Lower lobe of right lung (tissue), 2 donors: Measurements from ENCODE around the gene MMP7. TPM values are rescaled to one million over a fixed set of nuclear protein-coding genes. Genes with fewer than 3 reads are reported as not detected.

Experiments
- ATAC-seq, 2 donors: fragments of 200-7000 bp; cut with Tn5 transposase; one replicate each; pipeline ENCODE4 v1.9.1; 2020 to 2022; ENCODE audit warnings: mild to moderate bottlenecking in 2 of 2, moderate library complexity in 2 of 2
- DNase-seq: peaks from one replicate; pipeline ENCODE4 v3.0.0-alpha.2; 2020
- H3K27ac ChIP-seq: fragments of 200-600 bp; one replicate; pipeline ENCODE4 v1.8.0; 2022
- H3K27me3 ChIP-seq: fragments of 200-600 bp; one replicate; pipeline ENCODE4 v1.8.0; 2022; ENCODE audit warnings: low read depth
- H3K36me3 ChIP-seq: fragments of 200-600 bp; one replicate; pipeline ENCODE4 v1.8.0; 2022; ENCODE audit warnings: mild to moderate bottlenecking
- H3K4me1 ChIP-seq: fragments of 200-600 bp; one replicate; pipeline ENCODE4 v1.8.0; 2022
- H3K4me3 ChIP-seq: fragments of 200-600 bp; one replicate; pipeline ENCODE4 v1.8.0; 2022; ENCODE audit warnings: mild to moderate bottlenecking
- H3K9me3 ChIP-seq: fragments of 200-600 bp; one replicate; pipeline ENCODE4 v1.8.0; 2022
- CTCF ChIP-seq: fragments of 200-600 bp; IDR thresholded peaks from one replicate; pipeline ENCODE4 v1.8.0; 2022; ENCODE audit warnings: antibody characterized with exemption, mild to moderate bottlenecking
- intact Hi-C: fragments of 100-400 bp; cut with DNase I; formaldehyde crosslinking; loops from one replicate; pipeline ENCODE4 v1.11.0; 2022
- total RNA-seq: library from RNA; stranded (reverse); fragmentation: NEBNext Ultra II Directional; extraction: Animal tissue kit (Norgen Biotek cat#: 25700); gene quantifications from one replicate; pipeline ENCODE4 v1.2.1, GENCODE V29; 2021
- donor health status: DM: no; HTN: yes; CAD: no; lungs with severe emphysema.

MMP7 gene
- total RNA-seq, 1 donor from 2014 or later, result 7.1 TPM

- H3K4me1 ChIP-seq, result no peaks in the 10 kb centered on the region
- H3K27ac ChIP-seq, result no peak overlapping the region
- H3K4me3 ChIP-seq, result no peak overlapping the region
- H3K27me3 ChIP-seq, result no peaks in the 10 kb centered on the region
- H3K9me3 ChIP-seq, result no peaks in the 10 kb centered on the region
- no peak for TF ChIP-seq CTCF
- DNase-seq (no peak), ATAC-seq (no peak)
- H3K36me3 ChIP-seq, result no peaks in the 10 kb centered on the region
- intact Hi-C loops, result no loop called here
These were observed 41.1 kb downstream of the MMP7 start for GRCh38 chr11:102489186-102490145.

DNA sequence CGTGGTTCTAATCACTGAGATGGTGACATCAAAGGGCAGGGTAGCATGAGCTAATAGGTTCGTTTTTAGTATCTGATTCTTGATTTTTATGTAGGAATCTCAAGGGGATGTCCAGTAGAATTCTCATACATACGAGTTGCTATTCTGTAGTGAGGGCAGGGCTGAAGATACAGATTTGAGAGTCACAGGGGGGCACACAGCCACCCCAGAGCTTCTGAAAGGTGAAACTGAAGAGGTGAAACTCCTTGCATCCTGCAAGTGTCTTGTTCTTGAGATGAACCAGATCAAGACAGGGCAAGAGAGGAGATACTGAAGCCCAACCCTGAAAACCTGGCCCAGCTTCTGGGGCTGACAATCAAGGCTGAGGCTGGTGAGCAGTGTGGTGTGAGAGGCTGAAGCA is 42.3 kb downstream of the MMP7 start:
- ATAC-seq (no peak), DNase-seq (no peak)
- TF ChIP-seq CTCF, result no peak
- Histone ChIP-seq H3K9me3 (no peaks in the 10 kb centered on the region), H3K4me3 (no peak overlapping the region), H3K4me1 (no peaks in the 10 kb centered on the region), H3K27ac (no peak overlapping the region), H3K27me3 (no peaks in the 10 kb centered on the region), H3K36me3 (no peaks in the 10 kb centered on the region)
- intact Hi-C loops, result no loop called here

GRCh38 chr11:102487214-102487613 is 43.3 kb downstream of the MMP7 start:
- intact Hi-C loops, result no loop called here
- H3K27me3 ChIP-seq, result no peaks in the 10 kb centered on the region
- ATAC-seq (no peak), DNase-seq (no peak)
- H3K36me3 ChIP-seq, result no peaks in the 10 kb centered on the region
- TF ChIP-seq CTCF, result no peak
- H3K27ac ChIP-seq, result no peak overlapping the region
- no peaks in the 10 kb centered on the region for H3K9me3 ChIP-seq
- no peaks in the 10 kb centered on the region for H3K4me1 ChIP-seq
- H3K4me3 ChIP-seq, result no peak overlapping the region

DNA sequence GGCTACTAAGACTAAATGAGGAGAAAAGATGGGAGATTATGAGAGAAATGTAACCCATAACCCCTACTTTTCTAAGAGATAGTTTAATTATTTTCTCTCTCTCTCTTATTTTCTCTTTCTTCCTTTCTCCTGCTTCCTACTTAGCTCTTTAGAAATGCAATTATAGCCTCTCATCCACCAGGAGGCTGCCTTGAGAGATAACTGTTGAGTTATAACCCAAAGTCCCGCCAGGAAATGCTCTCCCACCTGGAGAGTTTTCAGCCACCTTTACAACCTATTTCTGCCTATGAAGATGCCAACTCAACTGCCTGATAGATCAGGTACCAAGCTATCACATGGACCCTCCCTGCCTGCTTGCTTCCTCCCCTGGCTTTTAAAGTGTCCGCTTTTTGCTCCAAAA is 44.0 kb downstream of the MMP7 start:
- DNase-seq (no peak), ATAC-seq (no peak)
- H3K4me1 ChIP-seq, result no peaks in the 10 kb centered on the region
- no peaks in the 10 kb centered on the region for H3K9me3 ChIP-seq
- no peaks in the 10 kb centered on the region for H3K27me3 ChIP-seq
- no peaks in the 10 kb centered on the region for H3K36me3 ChIP-seq
- no peak for TF ChIP-seq CTCF
- intact Hi-C loops, result no loop called here
- no peak overlapping the region for H3K27ac ChIP-seq
- no peak overlapping the region for H3K4me3 ChIP-seq

- Histone ChIP-seq H3K4me3 (no peak overlapping the region), H3K27me3 (no peaks in the 10 kb centered on the region), H3K36me3 (no peaks in the 10 kb centered on the region), H3K27ac (no peak overlapping the region), H3K4me1 (no peaks in the 10 kb centered on the region), H3K9me3 (no peaks in the 10 kb centered on the region)
- no peak for DNase-seq
- ATAC-seq, result no peak
- intact Hi-C loops, result no loop called here
- TF ChIP-seq CTCF, result no peak
These were observed 45.3 kb downstream of the MMP7 start for GRCh38 chr11:102485095-102485722.
